ENCODE measurements around the gene PINLYP.

PINLYP gene

DNA sequence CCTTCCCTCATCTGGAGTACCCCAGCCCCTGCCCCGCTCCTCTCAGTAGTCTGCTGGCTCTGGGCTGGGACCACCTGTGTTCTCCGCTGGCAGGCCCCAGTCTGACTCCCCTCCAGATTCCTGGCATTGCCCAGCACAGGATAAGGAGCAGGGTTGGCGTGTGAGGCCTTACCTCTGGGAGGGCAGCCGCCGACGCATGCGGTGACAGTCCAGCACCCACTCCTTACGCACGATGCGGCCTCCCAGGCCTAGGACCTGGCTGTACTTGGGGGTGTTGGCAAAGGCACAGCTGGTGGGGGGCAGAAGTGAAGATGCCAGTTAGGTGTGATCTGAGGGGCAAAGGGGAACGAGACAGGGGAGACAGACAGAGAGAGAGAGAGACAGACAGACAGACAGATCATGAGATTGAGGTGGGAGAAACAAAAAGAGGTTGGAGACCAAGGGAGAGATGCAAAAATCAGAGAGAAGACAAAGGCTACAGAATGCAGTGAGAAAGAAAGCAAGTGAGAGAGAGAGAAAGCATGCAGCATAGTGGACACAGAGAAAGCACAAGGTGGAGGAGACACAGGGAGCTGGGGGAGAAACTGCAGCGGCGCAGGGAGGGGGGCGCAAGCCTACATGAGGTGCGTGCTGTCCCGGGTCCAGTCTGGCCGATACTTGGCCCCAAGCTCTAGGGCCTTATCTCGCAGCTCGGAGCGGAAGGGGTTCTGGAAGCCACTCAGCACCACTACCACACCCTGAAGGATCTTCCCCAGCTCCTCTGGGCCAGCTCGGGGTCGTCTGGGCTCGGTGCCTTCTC is 24.0 kb upstream of the PINLYP start:
- no peak for DNase-seq

DNA sequence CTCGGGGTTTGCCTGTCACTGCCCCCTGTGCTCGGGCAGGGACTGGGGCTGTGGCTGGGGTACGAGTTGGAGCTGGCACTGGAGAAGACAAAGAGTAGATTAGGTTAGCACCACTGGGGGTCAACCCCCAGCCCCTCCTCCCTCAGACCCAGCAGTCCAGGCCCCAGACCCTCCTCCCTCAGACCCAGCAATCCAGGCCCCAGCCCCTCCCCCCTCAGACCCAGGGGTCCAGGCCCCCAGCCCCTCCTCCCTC is 23.5 kb upstream of the PINLYP start:
- no peak for DNase-seq

- DNase-seq = no peak
Observed at GRCh38 chr19:43552616-43553015, 23.0 kb upstream of the PINLYP start.

DNA sequence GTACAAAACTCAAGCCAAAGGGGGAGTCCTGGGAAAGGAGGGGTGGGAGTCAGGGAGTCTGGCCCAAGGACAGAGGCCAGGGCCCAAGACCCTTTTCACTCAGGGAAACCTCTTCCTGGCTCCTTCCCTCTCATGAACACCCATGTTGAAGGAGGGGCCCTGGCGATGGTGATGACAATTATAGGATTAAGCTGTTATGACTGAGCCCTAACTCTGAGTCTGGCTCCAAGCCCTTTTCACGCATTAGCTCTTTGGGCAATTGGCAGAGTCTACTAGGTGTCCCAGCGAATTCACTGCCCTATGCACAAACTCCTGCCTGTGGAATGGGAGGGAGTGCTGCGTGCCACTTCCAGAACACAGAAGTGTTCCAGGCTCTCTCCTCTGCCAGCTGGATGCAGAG is 21.9 kb upstream of the PINLYP start:
- DNase-seq = no peak

DNA sequence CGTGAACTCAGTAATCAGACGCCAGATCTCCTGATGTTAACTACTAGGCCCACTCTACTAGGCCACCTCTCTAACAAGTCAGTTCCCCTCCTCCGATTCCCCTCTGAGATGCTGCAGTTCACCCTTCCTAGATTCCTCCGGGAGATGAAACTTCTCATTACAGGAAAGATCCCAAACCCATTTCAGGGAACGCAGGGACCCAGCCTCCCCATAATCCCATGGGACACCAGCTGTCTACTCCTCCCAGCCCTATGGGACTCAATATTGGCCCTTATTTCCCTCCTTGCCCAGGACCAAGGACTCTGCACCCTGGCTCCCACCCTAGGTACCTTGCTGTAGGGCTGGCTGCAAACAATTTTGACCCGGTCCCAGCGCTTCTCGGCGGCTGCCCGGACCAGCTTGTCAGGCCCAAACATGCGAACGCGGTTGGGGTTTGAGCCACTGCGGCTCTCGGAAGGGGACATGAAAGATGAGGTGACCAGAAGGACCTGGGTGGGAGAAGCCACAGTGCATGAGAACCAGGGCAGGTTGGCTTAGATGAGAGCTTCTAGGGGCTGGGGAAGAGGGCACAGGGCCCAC is 21.2 kb upstream of the PINLYP start:
- no peak for DNase-seq

DNA sequence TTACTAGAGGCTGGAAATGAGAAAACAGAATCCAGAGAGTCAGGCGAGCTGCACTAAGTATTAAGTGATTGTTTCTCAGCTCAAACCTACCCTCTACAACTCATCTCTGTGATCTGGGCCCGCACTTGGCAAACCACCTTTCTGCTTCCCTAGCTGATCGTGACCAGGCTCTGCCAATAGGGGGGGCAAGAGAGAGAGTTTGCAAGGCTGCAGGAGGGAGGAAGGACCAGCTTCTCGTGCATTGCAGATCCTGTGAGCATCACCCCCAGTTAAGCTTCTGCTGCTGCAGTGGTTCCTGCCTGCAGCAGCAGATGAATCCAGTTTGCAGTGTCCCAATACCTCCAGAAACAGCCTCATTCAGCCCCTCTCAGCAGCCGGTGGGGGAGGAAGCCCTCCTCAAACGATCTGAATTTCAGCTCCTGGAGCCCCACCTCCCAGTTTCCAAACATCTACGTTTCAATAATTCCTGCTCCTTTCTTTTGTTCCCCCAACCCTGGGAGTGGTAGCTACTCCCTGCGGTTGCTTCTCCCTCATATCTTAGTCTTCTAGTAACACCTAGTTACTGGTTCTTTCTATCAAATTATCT is 20.3 kb upstream of the PINLYP start:
- peak; percentile 74 to 89 for DNase-seq

GRCh38 chr19:43560687-43561086 is 14.9 kb upstream of the PINLYP start:
- peak in 1 of 2 donors; percentile 24 for DNase-seq

- DNase-seq = no peak
Observed at GRCh38 chr19:43561139-43561970, 14.2 kb upstream of the PINLYP start.

DNA sequence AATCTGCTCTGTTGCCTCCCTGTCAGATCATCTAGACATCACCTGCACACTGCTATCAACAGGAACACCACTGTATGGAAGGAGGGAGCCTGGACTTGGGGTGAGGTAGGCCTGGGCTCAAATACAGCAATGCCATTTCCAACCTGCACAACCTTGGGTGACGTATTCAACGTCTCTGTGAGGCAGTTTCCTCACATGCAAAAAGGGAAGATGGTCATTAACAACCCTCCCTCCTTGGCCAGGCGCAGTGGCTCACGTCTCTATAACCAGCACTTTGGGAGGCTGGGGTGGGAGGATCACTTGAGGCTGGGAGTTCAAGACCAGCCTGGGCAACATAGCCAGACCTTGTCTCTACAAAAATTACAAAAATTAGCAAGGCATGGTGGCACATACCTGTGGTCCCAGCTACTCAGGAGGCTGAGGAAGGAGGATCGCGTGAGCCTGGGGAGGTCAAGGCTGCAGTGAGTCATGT is 13.3 kb upstream of the PINLYP start:
- DNase-seq = no peak

GRCh38 chr19:43562698-43563241 is 12.8 kb upstream of the PINLYP start:
- peak; percentile 69 to 75 for DNase-seq

- no peak for DNase-seq
Observed at GRCh38 chr19:43563816-43564457, 11.7 kb upstream of the PINLYP start.

- no peak for DNase-seq
Observed at GRCh38 chr19:43564800-43565199, 10.8 kb upstream of the PINLYP start.

- no peak for DNase-seq
Observed at GRCh38 chr19:43569657-43570056, 5.9 kb upstream of the PINLYP start.

- no peak for DNase-seq
Observed at GRCh38 chr19:43570174-43570791, 5.3 kb upstream of the PINLYP start.

GRCh38 chr19:43572171-43572588 is 3.4 kb upstream of the PINLYP start:
- DNase-seq = no peak

DNA sequence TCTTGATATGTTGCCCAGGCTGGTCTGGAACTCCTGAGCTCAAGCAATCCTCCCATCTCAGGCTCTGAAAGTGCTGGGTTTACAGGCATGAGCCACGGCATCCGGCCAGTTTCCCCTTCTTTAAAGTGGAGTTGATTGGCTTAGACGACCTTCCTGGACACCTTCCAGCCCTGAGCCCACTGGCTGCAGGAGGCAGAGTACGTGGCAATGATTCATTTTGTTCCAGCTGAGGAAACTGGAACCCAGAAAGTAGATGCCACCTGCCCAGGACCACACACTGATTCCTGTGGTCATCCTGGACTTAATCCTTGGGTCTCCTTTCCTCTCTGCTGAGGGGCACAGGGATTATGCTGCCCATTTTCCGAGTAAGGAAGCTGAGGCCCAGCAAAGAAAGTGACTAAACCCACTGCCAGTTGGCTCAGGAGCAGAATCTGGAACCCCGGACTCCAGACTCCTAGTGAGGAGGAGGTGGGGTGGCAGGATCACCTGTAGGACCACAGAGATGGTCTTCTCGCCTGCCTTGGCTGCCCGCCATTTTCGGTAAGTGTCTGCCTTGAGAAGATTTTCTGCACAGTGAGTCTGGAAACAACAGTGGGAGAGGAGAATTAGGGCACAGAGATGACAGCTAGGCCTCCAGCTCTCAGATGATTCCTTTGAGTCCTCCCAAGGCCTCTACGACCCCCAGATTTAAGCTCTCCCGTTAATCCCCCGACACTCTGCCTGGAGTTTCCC is 1.0 kb upstream of the PINLYP start:
- DNase-seq = no peak

- DNase-seq = no peak
Observed at GRCh38 chr19:43575955-43576878, 616 bp downstream of the PINLYP start.

GRCh38 chr19:43578787-43579186 is 3.2 kb downstream of the PINLYP start:
- DNase-seq = no peak

DNA sequence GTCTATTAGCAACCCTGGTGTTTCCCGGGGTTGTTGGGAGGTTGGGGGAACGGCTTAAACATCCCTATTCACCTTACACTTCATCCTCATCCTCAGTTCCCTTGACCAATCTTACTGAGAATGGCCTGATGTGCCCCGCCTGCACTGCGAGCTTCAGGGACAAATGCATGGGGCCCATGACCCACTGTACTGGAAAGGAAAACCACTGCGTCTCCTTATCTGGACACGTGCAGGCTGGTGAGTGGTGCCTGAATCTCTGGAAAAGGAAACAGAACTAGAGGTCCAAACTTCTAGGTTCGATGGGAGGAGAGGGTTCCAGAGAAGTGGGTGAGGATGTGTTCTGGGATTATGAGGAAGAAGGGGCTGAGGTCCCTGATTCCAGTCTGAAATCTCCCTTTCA is 5.9 kb downstream of the PINLYP start:
- DNase-seq = no peak

- no peak for DNase-seq
Observed at GRCh38 chr19:43582495-43582894, 6.9 kb downstream of the PINLYP start.
